Measurements from ENCODE around the gene AGAP9.
"Not testable (repeated sequence)": the region's sequence is repeated elsewhere in the genome, so short reads cannot be mapped to it uniquely, and the experiment has no call there.

The AGAP9 gene

GRCh38 chr10:47523475-47523874, at the start of gene AGAP9:
Gene AGAP9, minus strand, starts transcription at chr10:47523638. Its CDS starts 112 bp downstream, at chr10:47523526.
- DNase-seq (ENCODE audit: low read depth in 2 of 3, low spot score in 1 of 3) = not testable (repeated sequence)

DNA sequence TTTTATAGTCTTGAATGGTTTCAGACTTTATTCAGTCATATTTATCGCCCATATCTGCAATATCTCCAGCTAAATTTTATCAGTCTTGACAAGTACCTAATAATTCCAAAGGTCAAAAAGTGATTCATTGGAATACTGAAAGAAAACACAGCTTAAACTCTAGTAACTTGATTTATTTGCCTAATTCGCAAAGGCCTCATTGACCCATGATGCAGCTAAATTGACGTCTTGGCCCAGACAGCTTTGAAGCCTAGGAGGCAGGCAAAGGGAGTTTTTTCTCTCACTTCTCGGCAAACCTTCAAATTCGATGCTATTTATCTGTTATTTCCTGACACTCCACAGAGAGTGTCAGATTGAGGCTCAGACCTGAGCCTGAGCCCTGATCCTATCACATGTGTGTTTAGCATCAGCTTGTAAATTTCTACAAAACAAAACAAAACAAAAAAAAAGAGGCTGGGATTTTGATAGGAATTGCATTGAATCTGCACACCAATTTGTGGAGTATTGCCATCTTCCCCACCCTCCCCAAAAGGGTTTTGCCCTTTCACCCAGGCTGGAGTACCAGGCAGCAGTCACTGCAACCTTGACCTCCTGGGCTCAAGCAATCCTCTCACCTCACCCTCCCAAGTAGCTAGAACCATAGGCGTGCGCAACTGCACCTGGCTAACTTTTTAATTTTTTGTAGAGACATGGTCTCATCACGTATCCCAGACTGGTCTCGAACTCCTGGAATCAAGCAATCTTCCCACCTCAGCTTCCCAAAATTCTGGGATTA, 47.9 kb upstream of the AGAP9 start:
- DNase-seq (ENCODE audit: low read depth in 2 of 3, low spot score in 1 of 3) = not testable (repeated sequence)

DNA sequence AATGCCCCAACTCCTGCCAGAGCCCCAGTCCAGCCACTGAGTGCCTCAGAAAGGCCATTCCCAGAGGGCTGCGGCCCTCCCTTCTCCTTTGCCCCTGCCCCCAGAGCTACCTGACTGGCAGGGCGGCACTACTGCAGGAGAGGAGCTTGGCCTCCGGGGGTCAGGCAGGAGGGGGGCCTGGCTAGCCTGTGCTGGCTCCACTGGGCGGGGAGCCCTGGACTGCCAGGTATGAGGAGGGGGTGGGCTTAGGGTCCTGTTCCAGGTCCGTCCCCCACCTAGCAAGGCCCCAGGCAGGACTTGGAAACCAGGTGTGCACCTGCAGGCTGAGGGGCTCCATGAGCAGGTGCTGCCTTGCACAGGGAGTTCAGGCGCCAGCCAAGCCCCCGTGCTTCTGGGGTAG, 43.3 kb upstream of the AGAP9 start:
- not testable (repeated sequence) for DNase-seq (ENCODE audit: low read depth in 2 of 3, low spot score in 1 of 3)

DNA sequence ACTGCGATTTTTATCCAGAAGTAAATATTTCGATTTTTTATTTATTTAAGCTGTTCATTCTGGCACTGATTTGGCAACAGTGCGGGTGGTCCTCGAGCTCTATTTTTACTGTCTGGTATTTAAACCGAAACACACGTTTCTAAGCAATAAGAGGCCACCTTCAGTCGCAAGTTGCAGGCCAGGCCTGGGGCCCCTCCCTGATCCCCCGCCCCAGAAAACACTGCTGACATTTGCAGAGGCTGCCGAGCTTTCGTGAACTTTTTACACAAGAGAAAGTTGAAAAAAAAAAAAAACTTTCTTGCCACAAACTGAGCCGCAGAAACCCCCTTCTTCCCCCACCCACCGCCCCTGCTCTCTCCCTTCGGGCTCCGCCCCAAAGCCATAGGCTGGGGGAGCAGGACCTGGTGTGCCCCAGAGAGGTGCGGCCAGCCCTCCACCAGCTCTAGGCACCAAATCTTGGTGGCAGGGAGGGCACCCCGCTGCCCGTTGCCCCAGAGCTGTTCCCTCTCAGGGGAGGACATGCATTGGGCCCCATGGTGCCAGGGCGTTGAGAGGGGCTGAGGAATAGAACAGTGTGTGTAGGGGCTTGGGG, 42.8 kb upstream of the AGAP9 start:
- not testable (repeated sequence) for DNase-seq (ENCODE audit: low read depth in 2 of 3, low spot score in 1 of 3)

GRCh38 chr10:47565517-47565920, 42.1 kb upstream of the AGAP9 start:
- DNase-seq (ENCODE audit: low read depth in 2 of 3, low spot score in 1 of 3) = not testable (repeated sequence)

DNA sequence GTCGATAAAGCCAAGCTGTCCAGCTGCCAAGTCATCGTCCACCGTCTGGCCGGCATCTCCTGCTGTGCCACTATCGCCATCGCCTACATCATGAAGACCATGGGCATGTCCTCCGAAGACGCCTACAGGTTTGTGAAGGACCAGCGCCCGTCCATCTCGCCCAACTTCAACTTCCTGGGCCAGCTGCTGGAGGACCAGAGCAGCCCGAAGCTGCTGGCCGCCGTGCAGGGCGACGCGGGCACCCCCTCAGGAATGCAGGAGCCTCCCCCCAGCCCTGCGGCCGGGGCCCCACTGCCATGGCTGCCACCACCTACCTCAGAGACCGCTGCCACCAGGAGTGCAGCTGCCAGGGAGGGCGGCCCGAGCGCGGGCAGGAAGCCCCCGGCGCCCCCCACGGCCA, 41.5 kb upstream of the AGAP9 start:
- DNase-seq (ENCODE audit: low read depth in 2 of 3, low spot score in 1 of 3) = not testable (repeated sequence)

DNA sequence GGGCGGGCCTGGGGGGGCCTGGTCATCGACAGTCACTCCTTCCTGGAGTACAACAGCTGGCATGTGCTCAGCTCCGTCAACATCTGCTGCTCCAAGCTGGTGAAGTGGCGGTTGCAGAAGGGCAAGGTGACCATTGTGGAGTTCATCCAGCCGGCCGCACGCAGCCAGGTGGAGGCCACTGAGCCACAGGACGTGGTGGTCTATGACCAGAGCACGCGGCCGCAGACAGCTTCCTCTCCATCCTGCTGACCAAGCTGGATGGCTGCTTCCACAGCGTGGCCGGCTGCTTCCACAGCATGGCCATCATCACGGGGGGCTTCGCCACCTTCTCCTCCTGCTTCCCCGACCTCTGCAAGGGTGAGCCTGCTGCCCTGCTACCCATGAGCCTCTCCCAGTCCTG, 40.9 kb upstream of the AGAP9 start:
- not testable (repeated sequence) for DNase-seq (ENCODE audit: low read depth in 2 of 3, low spot score in 1 of 3)

- DNase-seq (ENCODE audit: low read depth in 2 of 3, low spot score in 1 of 3) = not testable (repeated sequence)
Observed at GRCh38 chr10:47560452-47560851, 37.0 kb upstream of the AGAP9 start.

- DNase-seq (ENCODE audit: low read depth in 2 of 3, low spot score in 1 of 3) = not testable (repeated sequence)
Observed at GRCh38 chr10:47559718-47560308, 36.4 kb upstream of the AGAP9 start.

- DNase-seq (ENCODE audit: low read depth in 2 of 3, low spot score in 1 of 3) = not testable (repeated sequence)
Observed at GRCh38 chr10:47558109-47558508, 34.7 kb upstream of the AGAP9 start.

DNA sequence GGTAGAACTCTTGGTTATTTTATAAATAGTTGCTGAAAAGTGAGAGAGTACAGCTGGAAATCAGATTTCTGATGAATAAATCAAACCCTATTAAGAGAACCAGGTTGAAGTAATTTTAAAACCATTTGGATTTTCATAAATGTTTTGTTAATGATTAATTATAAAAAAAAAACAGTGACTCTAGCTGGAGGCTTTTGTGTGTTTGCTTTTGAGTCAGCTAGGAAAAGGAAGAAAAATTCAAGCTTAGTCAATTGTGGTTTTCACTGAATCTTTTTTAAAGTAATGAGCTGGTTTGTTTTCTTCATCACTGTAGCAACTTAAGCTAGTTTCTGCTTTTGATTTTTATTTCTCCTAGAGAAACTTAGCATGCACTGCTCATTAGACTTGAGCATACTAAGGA, 34.2 kb upstream of the AGAP9 start:
- DNase-seq (ENCODE audit: low read depth in 2 of 3, low spot score in 1 of 3) = not testable (repeated sequence)

DNA sequence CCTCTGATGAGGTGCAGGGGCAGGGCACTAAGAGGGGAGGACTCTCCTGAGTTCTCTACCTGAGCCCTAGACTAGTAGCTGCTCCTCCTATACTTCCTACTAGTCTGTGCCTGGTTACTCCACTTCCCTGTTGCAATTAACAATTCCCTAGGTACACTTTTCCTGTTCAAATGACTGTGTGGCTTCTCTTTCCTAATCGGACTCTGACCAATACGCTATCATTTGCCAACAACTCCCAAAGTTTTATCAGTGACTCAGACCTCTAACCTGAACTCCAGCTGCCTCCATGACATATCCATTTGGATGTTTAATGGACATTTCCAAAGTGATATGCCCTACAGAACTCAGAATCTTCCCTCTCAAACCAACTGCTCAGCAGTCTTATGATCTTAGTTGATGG, 31.9 kb upstream of the AGAP9 start:
- not testable (repeated sequence) for DNase-seq (ENCODE audit: low read depth in 2 of 3, low spot score in 1 of 3)

- DNase-seq (ENCODE audit: low read depth in 2 of 3, low spot score in 1 of 3) = not testable (repeated sequence)
Observed at GRCh38 chr10:47554552-47554951, 31.1 kb upstream of the AGAP9 start.

- not testable (repeated sequence) for DNase-seq (ENCODE audit: low read depth in 2 of 3, low spot score in 1 of 3)
Observed at GRCh38 chr10:47553860-47554247, 30.4 kb upstream of the AGAP9 start.

- DNase-seq (ENCODE audit: low read depth in 2 of 3, low spot score in 1 of 3) = peak; percentile 80 to 84 (median 81)
Observed at GRCh38 chr10:47553214-47553859, 29.9 kb upstream of the AGAP9 start.

DNA sequence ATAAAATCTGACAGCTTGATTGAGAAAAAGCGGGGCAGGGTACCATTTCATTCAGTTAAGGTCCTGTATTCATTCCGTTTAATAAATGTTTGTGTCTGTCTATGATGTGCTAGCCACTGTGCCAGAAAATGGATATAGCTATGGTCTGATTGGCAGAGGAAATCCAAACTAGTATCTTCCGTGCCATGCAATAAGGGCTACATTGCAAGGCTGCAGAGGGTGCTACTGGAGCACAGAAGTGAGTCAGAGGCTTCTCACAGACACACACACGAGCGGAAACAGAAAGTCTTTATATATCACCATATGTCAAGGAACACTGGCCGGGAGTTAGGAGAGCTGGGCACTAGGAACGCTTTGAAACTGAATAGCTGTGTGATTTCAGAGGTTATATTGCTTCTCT, 29.3 kb upstream of the AGAP9 start:
- DNase-seq (ENCODE audit: low read depth in 2 of 3, low spot score in 1 of 3) = peak in 2 of 3 donors; percentile 11 to 32

DNA sequence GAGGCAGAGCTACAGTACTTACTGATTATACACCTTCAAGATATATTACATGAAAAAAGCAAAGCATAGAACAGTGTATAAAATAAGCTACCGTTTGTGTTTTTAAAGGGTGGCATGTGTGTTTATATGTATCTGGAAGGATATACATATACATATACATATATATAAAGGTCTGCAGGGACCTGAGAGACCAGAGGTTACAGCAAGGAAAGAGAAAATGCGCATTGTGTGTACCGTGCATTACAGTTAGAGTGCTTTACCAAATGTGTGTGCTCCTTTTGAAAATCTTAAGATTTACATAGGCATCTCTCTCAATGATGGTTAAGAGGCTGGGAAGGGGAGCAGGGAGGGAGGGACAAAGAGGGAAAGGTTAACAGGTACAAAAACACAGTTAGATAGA, 23.8 kb upstream of the AGAP9 start:
- not testable (repeated sequence) for DNase-seq (ENCODE audit: low read depth in 2 of 3, low spot score in 1 of 3)

DNA sequence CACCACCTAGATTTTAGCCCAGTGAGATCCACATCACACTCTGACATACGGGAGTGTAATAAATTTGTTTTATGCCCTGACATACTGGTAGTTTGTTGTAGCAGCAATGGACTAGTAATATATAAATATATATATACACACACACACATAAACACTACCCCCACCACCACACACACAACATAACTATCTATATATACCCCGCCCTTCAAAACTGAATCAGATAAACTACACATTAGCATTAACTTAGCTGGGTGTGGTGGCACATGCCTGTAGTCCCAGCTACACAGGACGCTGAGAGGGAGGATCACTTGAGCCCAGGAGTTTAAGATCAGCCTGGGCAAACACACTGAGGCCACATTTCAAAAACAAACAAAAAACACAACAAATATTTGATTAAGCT, 13.0 kb upstream of the AGAP9 start:
- DNase-seq (ENCODE audit: low read depth in 2 of 3, low spot score in 1 of 3) = not testable (repeated sequence)

DNA sequence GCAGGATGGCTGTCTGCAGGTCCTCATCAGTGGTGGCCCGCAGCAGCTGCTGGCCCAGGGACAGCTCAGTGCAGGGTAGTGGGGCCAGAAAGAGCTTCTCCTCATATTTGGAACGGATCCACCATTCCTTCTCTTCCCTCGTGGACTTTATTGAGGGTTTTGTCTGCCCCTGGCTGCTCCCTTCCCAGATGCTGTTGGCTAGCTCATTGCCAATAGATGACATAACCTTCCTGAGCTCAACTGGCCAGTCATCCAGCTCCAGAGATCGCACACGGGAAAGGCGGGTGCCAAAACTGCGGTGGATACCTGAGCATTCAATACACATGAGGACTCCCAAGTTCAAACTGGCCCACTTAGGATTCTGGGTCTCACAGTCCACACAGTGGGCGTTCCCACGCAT, 21.1 kb downstream of the AGAP9 start:
- DNase-seq (ENCODE audit: low read depth in 2 of 3, low spot score in 1 of 3) = not testable (repeated sequence)

DNA sequence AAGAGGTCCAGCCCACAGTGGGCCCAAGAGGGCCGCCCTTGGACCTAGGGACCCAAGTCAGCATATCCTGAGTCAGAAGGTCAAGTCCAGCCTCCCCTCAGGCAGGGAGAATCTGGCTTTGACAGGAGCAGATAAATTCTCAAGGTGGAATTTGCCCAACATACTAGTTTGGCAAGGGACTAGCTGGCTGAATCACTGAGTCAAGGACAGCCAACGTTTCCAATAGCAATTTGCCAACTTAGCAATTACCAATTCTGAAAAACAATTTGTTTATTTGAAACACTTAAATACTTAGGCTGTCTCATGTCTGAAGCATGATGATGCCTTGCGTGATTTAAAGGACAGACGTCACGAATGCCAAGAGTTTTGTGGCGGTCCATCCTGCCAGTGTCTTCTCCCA, 29.2 kb downstream of the AGAP9 start:
- not testable (repeated sequence) for DNase-seq (ENCODE audit: low read depth in 2 of 3, low spot score in 1 of 3)

- not testable (repeated sequence) for DNase-seq (ENCODE audit: low read depth in 2 of 3, low spot score in 1 of 3)
Observed at GRCh38 chr10:47491600-47491999, 31.8 kb downstream of the AGAP9 start, which contains the start of gene FAM25G. Gene FAM25G, minus strand, starts transcription at chr10:47491700. Its CDS starts 26 bp downstream, at chr10:47491674.

Measured in stimulated activated CD4-positive, alpha-beta T cell treated with anti-CD3 and anti-CD28 coated beads, Interleukin-12 subunit alpha, Interleukin-12 subunit beta, amount 100 ng/mL, for 48 hours (primary cell).